ENCODE data around the gene IL17C. TPM values are rescaled to one million over a fixed set of nuclear protein-coding genes. Genes with fewer than 3 reads are reported as not detected.

Gene IL17C
- total and polyA plus RNA-seq, 9 of the 15 experiments (the other 6 are each of a cell fraction or from before 2014, with no cell fraction given), result not detected

- TF ChIP-seq ZHX1 (conservative IDR thresholded peaks at IDR 0.05; ENCODE audit: low read length) (no peak), ZNF274 (IDR thresholded peaks at IDR 0.05; ENCODE audit: borderline replicate concordance, low read depth, low read length) (no peak), ZNF282 (CRISPR knock-in tag; IDR thresholded peaks at IDR 0.05) (no peak), THRAP3 (IDR thresholded peaks at IDR 0.05; ENCODE audit: borderline replicate concordance) (0 out of 2 replicates have a peak, but pooled peaks have one; percentile 44), ZNF24 (IDR thresholded peaks at IDR 0.05) (no peak), RBM39 (optimal IDR thresholded peaks at IDR 0.05; ENCODE audit: low read depth, low read length) (no peak), POLR2B (IDR thresholded peaks at IDR 0.05; ENCODE audit: low read depth, partially characterized antibody) (no peak), RBM34 (IDR thresholded peaks at IDR 0.05; ENCODE audit: borderline replicate concordance, insufficient read depth, low read length) (no peak), SREBF1 (IDR thresholded peaks at IDR 0.05; ENCODE audit: borderline replicate concordance, low read depth, low read length) (no peak), NR2C2 (CRISPR knock-in tag; IDR thresholded peaks at IDR 0.05) (no peak), NR2C2 (tag; IDR thresholded peaks at IDR 0.05) (no peak), REST (IDR thresholded peaks at IDR 0.05; ENCODE audit: borderline replicate concordance) (peak; percentile 14; the same call in 1 of the 2 replicates), REST (CRISPR knock-in tag; IDR thresholded peaks at IDR 0.05; ENCODE audit: low read depth) (no peak), E2F5 (CRISPR knock-in tag; IDR thresholded peaks at IDR 0.05) (no peak), FOXA3 (CRISPR knock-in tag; conservative IDR thresholded peaks at IDR 0.05 in 1 of 2, IDR thresholded peaks at IDR 0.05 in 1 of 2) (no peak), SRSF1 (IDR thresholded peaks at IDR 0.05; ENCODE audit: low read depth, low read length) (no peak)
Measured at GRCh38 chr16:88633684-88634140, 4.7 kb upstream of the IL17C start (continued).

Data from K562 (cell line).